ENCODE data around the gene TET3. TPM values are rescaled to one million over a fixed set of nuclear protein-coding genes. Genes with fewer than 3 reads are reported as not detected.

Gene TET3
- total RNA-seq, 1 donor from 2014 or later, result 21.5 TPM

DNA sequence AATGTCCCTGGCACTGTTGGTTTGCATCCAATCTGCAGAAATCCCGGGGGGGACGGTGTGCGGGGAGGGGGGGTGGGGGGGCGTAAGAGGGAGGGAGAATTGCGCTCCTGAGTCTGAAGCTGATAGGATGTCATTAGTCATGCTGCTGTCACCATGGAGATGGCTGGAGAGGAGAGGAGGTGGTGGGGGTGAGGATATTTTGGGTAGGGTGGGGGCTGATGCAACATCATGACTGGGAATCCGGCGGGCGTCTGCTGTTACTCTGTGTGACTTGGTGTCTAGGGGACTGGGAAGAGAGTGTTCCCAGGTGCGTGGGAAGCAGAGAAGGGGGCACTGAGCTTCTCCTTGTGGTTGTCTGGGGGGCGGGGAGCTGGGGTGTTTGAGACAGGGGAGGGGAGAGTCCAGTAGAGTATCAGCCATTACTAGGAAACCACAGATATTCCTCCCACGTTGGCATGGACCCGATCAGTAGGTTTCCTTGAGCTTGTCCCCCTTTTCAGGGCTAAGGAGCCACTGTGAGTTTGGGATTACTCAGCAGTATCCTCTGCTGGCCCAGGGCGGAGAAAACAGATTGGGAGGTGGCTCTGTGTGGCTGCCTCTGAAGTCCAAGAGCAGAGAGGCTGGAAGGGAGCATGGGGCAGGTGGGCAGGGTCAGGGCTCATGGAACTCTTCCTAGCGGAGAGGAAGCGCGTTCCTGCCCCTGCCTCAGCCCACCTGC lies 18.9 kb downstream of the TET3 start:
- peaks cover 58% of the 10 kb centered on the region for H3K4me1 ChIP-seq
- DNase-seq, result no peak
- H3K36me3 ChIP-seq, result peaks cover 5% of the 10 kb centered on the region

DNA sequence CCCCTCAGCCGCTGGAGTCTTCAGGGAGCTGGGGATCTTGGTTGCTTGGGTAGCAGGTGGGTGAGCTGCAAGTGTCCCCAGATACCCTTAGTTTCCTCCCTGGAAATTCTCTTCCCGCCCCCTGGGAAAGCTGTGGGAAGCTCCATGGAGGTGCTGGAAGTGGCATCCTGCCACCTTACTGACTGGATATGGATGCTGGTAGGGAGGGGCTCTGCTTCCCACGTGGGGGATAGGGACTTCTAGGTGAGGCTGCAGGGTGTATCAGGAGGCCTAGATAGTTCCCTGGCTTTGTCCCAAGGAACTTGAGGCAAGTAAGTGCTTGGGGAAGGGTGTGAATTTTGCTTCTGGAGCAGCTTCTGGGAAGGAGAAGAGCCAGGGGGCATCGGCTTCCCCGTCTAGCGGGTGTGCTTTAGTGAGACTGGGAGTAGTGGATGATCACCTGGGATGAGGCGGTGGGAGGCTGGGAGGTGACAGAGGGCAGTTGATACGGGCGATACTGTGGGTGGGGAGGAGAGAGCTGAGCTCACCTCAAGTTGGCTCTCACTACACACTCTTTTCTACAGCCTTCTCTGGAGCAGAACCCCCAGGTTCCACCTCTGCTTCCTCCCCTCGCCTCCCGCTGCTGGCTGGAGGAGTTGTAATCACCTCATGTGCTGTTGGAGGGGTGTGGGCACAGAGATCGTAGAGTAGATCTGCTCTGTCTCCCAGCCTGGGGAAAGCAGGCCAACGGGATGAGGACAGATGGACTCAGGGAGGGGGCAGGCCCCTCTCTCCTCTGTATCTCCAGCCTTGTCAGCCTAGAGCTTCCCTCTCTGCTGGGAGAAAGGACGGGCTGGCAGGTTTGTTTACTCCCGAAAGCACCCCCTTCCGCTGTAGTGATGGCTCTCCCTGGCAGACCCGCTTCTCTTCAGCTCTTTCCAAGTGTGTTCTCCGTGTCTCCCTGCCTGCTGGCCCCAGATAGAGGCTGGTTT lies 19.8 kb downstream of the TET3 start:
- peaks cover 64% of the 10 kb centered on the region for H3K4me1 ChIP-seq
- no peak for DNase-seq
- intact Hi-C loops (cut with DNase I), result no loop called here
- no peaks in the 10 kb centered on the region for H3K9me3 ChIP-seq
- TF ChIP-seq, protein P1, sequence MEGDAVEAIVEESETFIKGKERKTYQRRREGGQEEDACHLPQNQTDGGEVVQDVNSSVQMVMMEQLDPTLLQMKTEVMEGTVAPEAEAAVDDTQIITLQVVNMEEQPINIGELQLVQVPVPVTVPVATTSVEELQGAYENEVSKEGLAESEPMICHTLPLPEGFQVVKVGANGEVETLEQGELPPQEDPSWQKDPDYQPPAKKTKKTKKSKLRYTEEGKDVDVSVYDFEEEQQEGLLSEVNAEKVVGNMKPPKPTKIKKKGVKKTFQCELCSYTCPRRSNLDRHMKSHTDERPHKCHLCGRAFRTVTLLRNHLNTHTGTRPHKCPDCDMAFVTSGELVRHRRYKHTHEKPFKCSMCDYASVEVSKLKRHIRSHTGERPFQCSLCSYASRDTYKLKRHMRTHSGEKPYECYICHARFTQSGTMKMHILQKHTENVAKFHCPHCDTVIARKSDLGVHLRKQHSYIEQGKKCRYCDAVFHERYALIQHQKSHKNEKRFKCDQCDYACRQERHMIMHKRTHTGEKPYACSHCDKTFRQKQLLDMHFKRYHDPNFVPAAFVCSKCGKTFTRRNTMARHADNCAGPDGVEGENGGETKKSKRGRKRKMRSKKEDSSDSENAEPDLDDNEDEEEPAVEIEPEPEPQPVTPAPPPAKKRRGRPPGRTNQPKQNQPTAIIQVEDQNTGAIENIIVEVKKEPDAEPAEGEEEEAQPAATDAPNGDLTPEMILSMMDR (IDR thresholded peaks at IDR 0.05), result no peak
- no peak overlapping the region for H3K27ac ChIP-seq
- no peak for ATAC-seq
- no peaks in the 10 kb centered on the region for H3K36me3 ChIP-seq
- no peak overlapping the region for H3K4me3 ChIP-seq
- no peaks in the 10 kb centered on the region for H3K27me3 ChIP-seq (ENCODE audit: low read depth)

More for the DNA sequence above, 18.9 kb downstream of the TET3 start:
- TF ChIP-seq, protein P1 (IDR thresholded peaks at IDR 0.05), result no peak
- intact Hi-C loops (cut with DNase I), result no loop called here
- Histone ChIP-seq H3K27me3 (ENCODE audit: low read depth) (no peaks in the 10 kb centered on the region), H3K4me3 (no peak overlapping the region), H3K27ac (no peak overlapping the region), H3K9me3 (no peaks in the 10 kb centered on the region)
- no peak for ATAC-seq

DNA sequence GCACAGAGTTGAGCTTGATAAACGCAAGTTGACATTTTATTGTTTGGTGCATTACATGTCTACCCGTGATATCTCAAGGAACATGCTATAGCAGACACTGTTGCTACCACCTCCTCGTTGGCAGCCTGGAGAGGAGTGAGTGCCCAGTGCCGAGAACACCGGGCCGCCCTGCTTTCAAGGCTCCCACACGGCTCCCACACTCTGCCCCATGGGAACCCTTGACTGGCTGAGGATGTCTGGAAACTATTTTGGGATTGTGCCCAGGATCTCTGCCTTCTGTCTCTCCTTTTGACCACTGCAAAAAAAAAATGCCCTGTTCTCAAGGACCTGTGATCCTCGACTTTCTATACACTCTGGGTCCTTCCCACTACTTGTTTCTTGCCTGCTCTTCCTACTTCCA lies 21.1 kb downstream of the TET3 start:
- intact Hi-C loops (cut with DNase I), result no loop called here
- Histone ChIP-seq H3K27me3 (ENCODE audit: low read depth) (no peaks in the 10 kb centered on the region), H3K4me1 (peaks cover 62% of the 10 kb centered on the region), H3K36me3 (peaks cover 3% of the 10 kb centered on the region), H3K4me3 (no peak overlapping the region), H3K9me3 (no peaks in the 10 kb centered on the region), H3K27ac (no peak overlapping the region)
- ATAC-seq, result no peak
- no peak for DNase-seq
- TF ChIP-seq, protein P1 (IDR thresholded peaks at IDR 0.05), result no peak

DNA sequence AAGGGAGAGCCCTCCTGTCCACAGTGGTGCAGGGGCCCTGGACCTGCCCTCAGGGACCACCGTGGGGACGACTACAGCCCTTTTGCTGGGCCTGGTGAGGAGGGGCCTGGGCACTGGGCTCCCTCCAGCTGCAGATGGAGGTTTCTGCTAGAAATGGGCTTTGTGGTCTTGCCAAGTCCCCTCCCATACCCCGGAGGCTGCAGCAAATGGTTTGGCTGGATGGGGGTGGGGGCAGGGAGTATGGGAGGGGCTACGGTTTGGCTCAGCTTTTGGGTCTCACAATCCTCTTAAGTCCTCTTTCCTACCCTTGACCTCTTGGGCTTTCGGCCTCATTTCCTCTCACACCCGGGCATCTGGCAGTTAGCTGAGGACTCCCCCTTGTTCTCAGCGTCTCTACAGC lies 21.7 kb downstream of the TET3 start:
- TF ChIP-seq, protein P1 (IDR thresholded peaks at IDR 0.05), result no peak
- intact Hi-C loops (cut with DNase I), result no loop called here
- Histone ChIP-seq H3K27me3 (ENCODE audit: low read depth) (no peaks in the 10 kb centered on the region), H3K9me3 (no peaks in the 10 kb centered on the region), H3K4me1 (peaks cover 62% of the 10 kb centered on the region), H3K36me3 (peaks cover 3% of the 10 kb centered on the region), H3K4me3 (no peak overlapping the region), H3K27ac (no peak overlapping the region)
- no peak for ATAC-seq
- DNase-seq, result no peak

DNA sequence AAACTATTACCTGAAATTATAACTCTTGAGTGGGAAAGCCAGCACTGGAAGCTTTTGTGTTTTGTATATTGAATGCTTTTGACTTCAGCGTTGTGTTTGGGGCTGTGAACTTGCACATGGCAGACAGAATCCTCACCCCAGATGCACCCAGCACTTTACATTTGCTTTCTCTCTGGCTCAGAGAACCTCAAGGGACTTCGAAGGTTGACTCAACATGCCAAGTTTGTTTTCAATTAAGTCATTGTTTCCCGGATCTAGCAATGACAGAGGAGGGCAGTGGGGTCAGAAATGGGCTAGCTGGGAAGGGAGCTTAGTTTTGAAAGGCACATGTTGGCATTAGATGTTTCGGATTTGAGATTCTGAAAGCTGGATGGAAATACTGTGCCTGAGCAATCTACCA lies 22.4 kb downstream of the TET3 start:
- ATAC-seq, result no peak
- peaks cover 57% of the 10 kb centered on the region for H3K4me1 ChIP-seq

More for the DNA sequence above, 22.4 kb downstream of the TET3 start:
- Histone ChIP-seq H3K36me3 (peaks cover 3% of the 10 kb centered on the region), H3K4me3 (no peak overlapping the region), H3K9me3 (no peaks in the 10 kb centered on the region), H3K27ac (no peak overlapping the region), H3K27me3 (ENCODE audit: low read depth) (no peaks in the 10 kb centered on the region)
- TF ChIP-seq, protein P1 (IDR thresholded peaks at IDR 0.05), result no peak
- intact Hi-C loops (cut with DNase I), result no loop called here
- no peak for DNase-seq
